Activated CD8-positive, alpha-beta T cell treated with anti-CD3 and anti-CD28 coated beads for 36 hours (primary cell): ENCODE data around the gene FLAD1. TPM values are rescaled to one million over a fixed set of nuclear protein-coding genes. Genes with fewer than 3 reads are reported as not detected.

ENCODE experiments used
- ATAC-seq: fragments of 200-7000 bp; cut with Tn5 transposase; one replicate; pipeline ENCODE4 v1.10.0; 2021; ENCODE audit warnings: mild to moderate bottlenecking, moderate library complexity
- CTCF ChIA-PET: fragments of 350-600 bp; sonication (Branson Sonifier 250); formaldehyde crosslinking; loops from one replicate; lab custom pipeline; 2021; ENCODE audit warnings: antibody characterized with exemption; lab: Charles Lee
- POLR2A ChIA-PET: fragments of 350-600 bp; sonication (Branson Sonifier 250); formaldehyde crosslinking; loops from one replicate; lab custom pipeline; 2021; ENCODE audit warnings: antibody characterized with exemption; lab: Charles Lee
- DNase-seq: peaks from one replicate; pipeline ENCODE4 v3.0.0-alpha.2; 2020
- H3K27ac Mint-ChIP-seq: one replicate; pipeline ENCODE4 v1.8.0; 2021; ENCODE audit warnings: mild to moderate bottlenecking, mixed read lengths
- H3K27me3 Mint-ChIP-seq: one replicate; pipeline ENCODE4 v1.8.0; 2021; ENCODE audit warnings: mixed read lengths
- H3K36me3 Mint-ChIP-seq: one replicate; pipeline ENCODE4 v1.8.0; 2021; ENCODE audit warnings: low read depth, mixed read lengths
- H3K4me1 Mint-ChIP-seq: one replicate; pipeline ENCODE4 v1.8.0; 2021; ENCODE audit warnings: low read depth, mixed read lengths
- H3K4me3 Mint-ChIP-seq: one replicate; pipeline ENCODE4 v1.8.0; 2021; ENCODE audit warnings: mild to moderate bottlenecking, moderate library complexity, mixed read lengths
- H3K9me3 Mint-ChIP-seq: one replicate; pipeline ENCODE4 v1.8.0; 2021; ENCODE audit warnings: mixed read lengths
- CTCF ChIP-seq: fragments of 200-600 bp; IDR thresholded peaks from one replicate; pipeline ENCODE4 v1.8.0; 2022; ENCODE audit warnings: antibody characterized with exemption, mild to moderate bottlenecking
- intact Hi-C: fragments of 100-400 bp; cut with micrococcal nuclease; formaldehyde crosslinking; loops from one replicate; pipeline ENCODE4 v1.10.0; 2022
- total RNA-seq, 2 experiments: library from RNA; stranded (reverse); gene quantifications; one replicate each; pipeline ENCODE4 v1.2.3, GENCODE V29; 2021

The FLAD1 gene
- total RNA-seq, 2 experiments from 2014 or later = 31.5 to 32.9 TPM

GRCh38 chr1:155022927-155023236 lies 39.7 kb downstream of the FLAD1 start:
- intact Hi-C loops = no loop called here
- DNase-seq = no peak
- CTCF ChIA-PET = interaction anchor here (0.9 to 1.9 kb wide), 6 partner anchors 10 to 79 kb away, joined by 3 to 6 read pairs (median 4); partner anchors contain the start of genes FLAD1 and PYGO2
- Mint-ChIP-seq H3K9me3 (no peaks in the 10 kb centered on the region), H3K27me3 (peaks cover 4% of the 10 kb centered on the region), H3K36me3 (no peaks in the 10 kb centered on the region), H3K27ac (no peak overlapping the region), H3K4me3 (no peak overlapping the region), H3K4me1 (peaks cover 8% of the 10 kb centered on the region)
- ATAC-seq = no peak
- no peak for TF ChIP-seq CTCF
- POLR2A ChIA-PET = interaction anchor here (1.0 kb wide), 1 partner anchor 16 kb away, joined by 3 read pairs; no protein-coding TSS in a partner anchor

GRCh38 chr1:155023627-155024026 lies 40.5 kb downstream of the FLAD1 start:
- no peak for TF ChIP-seq CTCF
- Mint-ChIP-seq H3K27ac (no peak overlapping the region), H3K36me3 (no peaks in the 10 kb centered on the region), H3K4me1 (peaks cover 6% of the 10 kb centered on the region), H3K4me3 (no peak overlapping the region), H3K27me3 (peaks cover 4% of the 10 kb centered on the region), H3K9me3 (no peaks in the 10 kb centered on the region)
- ChIA-PET CTCF (interaction anchor here (1.8 to 1.9 kb wide), 2 partner anchors 10 to 21 kb away, joined by 5 to 6 read pairs; no protein-coding TSS in a partner anchor), POLR2A (no interaction called here)
- ATAC-seq = no peak
- intact Hi-C loops = no loop called here
- DNase-seq = no peak

GRCh38 chr1:155024315-155024714 lies 41.2 kb downstream of the FLAD1 start:
- ChIA-PET POLR2A (no interaction called here), CTCF (no interaction called here)
- H3K27me3 Mint-ChIP-seq = peaks cover 4% of the 10 kb centered on the region
- DNase-seq (no peak), ATAC-seq (no peak)
- peaks cover 3% of the 10 kb centered on the region for H3K4me1 Mint-ChIP-seq
- no peak overlapping the region for H3K4me3 Mint-ChIP-seq
- intact Hi-C loops = no loop called here
- TF ChIP-seq CTCF = no peak
- H3K9me3 Mint-ChIP-seq = no peaks in the 10 kb centered on the region
- no peak overlapping the region for H3K27ac Mint-ChIP-seq
- H3K36me3 Mint-ChIP-seq = no peaks in the 10 kb centered on the region

- TF ChIP-seq CTCF = no peak
- Mint-ChIP-seq H3K27me3 (peaks cover 2% of the 10 kb centered on the region), H3K4me3 (no peak overlapping the region), H3K36me3 (no peaks in the 10 kb centered on the region), H3K9me3 (no peaks in the 10 kb centered on the region), H3K4me1 (no peaks in the 10 kb centered on the region), H3K27ac (no peak overlapping the region)
- intact Hi-C loops = no loop called here
- no peak for ATAC-seq
- POLR2A ChIA-PET = no interaction called here
- no peak for DNase-seq
- CTCF ChIA-PET = interaction anchor here (1.4 kb wide), 1 partner anchor 9 kb away, joined by 7 read pairs; no protein-coding TSS in a partner anchor
Observed at GRCh38 chr1:155026154-155026553, 43.0 kb downstream of the FLAD1 start.

GRCh38 chr1:155026588-155026987 lies 43.4 kb downstream of the FLAD1 start:
- no peak for TF ChIP-seq CTCF
- intact Hi-C loops = no loop called here
- Mint-ChIP-seq H3K27ac (no peak overlapping the region), H3K4me3 (no peak overlapping the region), H3K36me3 (no peaks in the 10 kb centered on the region), H3K9me3 (no peaks in the 10 kb centered on the region), H3K27me3 (peaks cover under 1% of the 10 kb centered on the region), H3K4me1 (no peaks in the 10 kb centered on the region)
- ChIA-PET POLR2A (no interaction called here), CTCF (interaction anchor here (1.4 kb wide), 1 partner anchor 9 kb away, joined by 7 read pairs; no protein-coding TSS in a partner anchor)
- ATAC-seq (peak; percentile 67), DNase-seq (no peak)
